GM23338 (cell line): Measurements from ENCODE around the gene DLG5. TPM values are rescaled to one million over a fixed set of nuclear protein-coding genes. Genes with fewer than 3 reads are reported as not detected.

ENCODE experiments used
- ATAC-seq: fragments of 200-7000 bp; cut with Tn5 transposase; 3 replicates; pipeline ENCODE4 v1.9.1; 2020
- DNase-seq: peaks from one replicate; pipeline ENCODE4 v3.0.0-alpha.2; 2015; ENCODE audit warnings: low spot score
- H2AFZ ChIP-seq: fragments of 200-600 bp; sonication (generic); 2 replicates; pipeline ENCODE4 v1.8.0; 2016; ENCODE audit warnings: antibody characterized with exemption, mild to moderate bottlenecking, moderate library complexity
- H3F3A ChIP-seq: fragments of 200-600 bp; sonication (generic); replicated peaks from 2 replicates; pipeline ENCODE4 v1.8.0; 2017; ENCODE audit warnings: antibody characterized with exemption, mixed run types, low read depth
- H3K27ac ChIP-seq: fragments of 200-600 bp; sonication (generic); 2 replicates; pipeline ENCODE4 v1.6.1; 2016; ENCODE audit warnings: low read depth
- H3K27me3 ChIP-seq: fragments of 200-600 bp; sonication (generic); 2 replicates; pipeline ENCODE4 v1.8.0; 2016; ENCODE audit warnings: mild to moderate bottlenecking, mixed run types, moderate library complexity; ENCODE audit not compliant: insufficient read depth
- H3K36me3 ChIP-seq: fragments of 200-600 bp; sonication (generic); 2 replicates; pipeline ENCODE4 v1.8.0; 2016; ENCODE audit warnings: mild to moderate bottlenecking; ENCODE audit not compliant: insufficient read depth
- H3K4me1 ChIP-seq: fragments of 200-600 bp; sonication (generic); 2 replicates; pipeline ENCODE4 v1.8.0; 2016; ENCODE audit warnings: mild to moderate bottlenecking, moderate library complexity; ENCODE audit not compliant: insufficient read depth
- H3K4me2 ChIP-seq: fragments of 200-600 bp; sonication (generic); 2 replicates; pipeline ENCODE4 v1.7.1; 2017; ENCODE audit warnings: mixed run types
- H3K4me3 ChIP-seq: fragments of 200-600 bp; sonication (generic); 2 replicates; pipeline ENCODE4 v1.6.1; 2016; ENCODE audit warnings: mixed run types
- H3K79me2 ChIP-seq: fragments of 200-600 bp; sonication (generic); replicated peaks from 2 replicates; pipeline ENCODE4 v1.8.0; 2017; ENCODE audit warnings: mild to moderate bottlenecking; ENCODE audit not compliant: insufficient read depth
- H3K9me2 ChIP-seq: fragments of 200-600 bp; sonication (generic); 2 replicates; pipeline ENCODE4 v1.8.0; 2017; ENCODE audit not compliant: insufficient read depth
- H4K20me1 ChIP-seq: fragments of 200-600 bp; sonication (generic); replicated peaks from 2 replicates; pipeline ENCODE4 v1.8.0; 2017; ENCODE audit warnings: mild to moderate bottlenecking; ENCODE audit not compliant: insufficient read depth
- H3K27ac Mint-ChIP-seq: 2 replicates; pipeline ENCODE4 v1.8.0; 2020; ENCODE audit warnings: inconsistent platforms, mild to moderate bottlenecking, moderate library complexity, mixed read lengths
- H3K27me3 Mint-ChIP-seq: 3 replicates; pipeline ENCODE4 v1.8.0; 2022; ENCODE audit warnings: low read depth, mild to moderate bottlenecking, moderate library complexity, mixed read lengths, inconsistent platforms; ENCODE audit not compliant: insufficient read depth, poor library complexity
- H3K36me3 Mint-ChIP-seq: 3 replicates; pipeline ENCODE4 v1.8.0; 2021; ENCODE audit warnings: low read depth, mild to moderate bottlenecking, inconsistent platforms, moderate library complexity, mixed read lengths
- H3K4me1 Mint-ChIP-seq: 3 replicates; pipeline ENCODE4 v1.8.0; 2020; ENCODE audit warnings: mild to moderate bottlenecking, inconsistent platforms, mixed read lengths
- H3K4me3 Mint-ChIP-seq: 3 replicates; pipeline ENCODE4 v1.8.0; 2021; ENCODE audit warnings: moderate library complexity, mild to moderate bottlenecking, inconsistent platforms, mixed read lengths
- H3K9me3 Mint-ChIP-seq: 3 replicates; pipeline ENCODE4 v1.8.0; 2020; ENCODE audit warnings: moderate library complexity, mild to moderate bottlenecking, inconsistent platforms, mixed read lengths
- CREB1 ChIP-seq: fragments of 250-450 bp; sonication (Bioruptor Pico); IDR thresholded peaks from 2 replicates; pipeline ENCODE4 v1.5.0; 2020; ENCODE audit warnings: low read depth, mild to moderate bottlenecking, moderate library complexity
- CTCF ChIP-seq, 2 experiments: fragments of 200-600 bp in 1 of 2; sonication (generic) in 1 of 2; conservative IDR thresholded peaks; 2 replicates each; pipeline versions ENCODE4 v1.5.1 to v1.6.1; 2016 to 2017; ENCODE audit warnings: antibody characterized with exemption in 2 of 2, low read depth in 2 of 2, mild to moderate bottlenecking in 2 of 2, moderate library complexity in 1 of 2
- ETS1 ChIP-seq: IDR thresholded peaks from 2 replicates; pipeline ENCODE4 v1.6.1; 2016; ENCODE audit warnings: antibody characterized with exemption
- EZH2 ChIP-seq: fragments of 200-600 bp; sonication (generic); IDR thresholded peaks from one replicate; pipeline ENCODE4 v1.8.0; 2017; ENCODE audit warnings: antibody characterized with exemption, mild to moderate bottlenecking, low read depth; ENCODE audit not compliant: unreplicated experiment
- EZH2phosphoT487 ChIP-seq: fragments of 200-600 bp; sonication (generic); IDR thresholded peaks from one replicate; pipeline ENCODE4 v1.8.1; 2018; ENCODE audit warnings: antibody characterized with exemption; ENCODE audit not compliant: unreplicated experiment
- JUNB ChIP-seq: IDR thresholded peaks from one replicate; pipeline ENCODE4 v1.6.1; 2016; ENCODE audit warnings: antibody characterized with exemption; ENCODE audit not compliant: unreplicated experiment
- NANOG ChIP-seq: IDR thresholded peaks from 2 replicates; pipeline ENCODE4 v1.6.1; 2016; ENCODE audit warnings: antibody characterized with exemption, borderline replicate concordance
- POLR2AphosphoS5 ChIP-seq: IDR thresholded peaks from 2 replicates; pipeline ENCODE4 v1.6.1; 2016; ENCODE audit warnings: antibody characterized with exemption, low read depth
- REST ChIP-seq: IDR thresholded peaks from one replicate; pipeline ENCODE4 v1.6.1; 2018; ENCODE audit warnings: antibody characterized with exemption; ENCODE audit not compliant: unreplicated experiment
- STAT1 ChIP-seq: IDR thresholded peaks from one replicate; pipeline ENCODE4 v1.6.1; 2016; ENCODE audit warnings: antibody characterized with exemption; ENCODE audit not compliant: unreplicated experiment
- ZNF114 ChIP-seq: fragments of 250-450 bp; sonication (Bioruptor Pico); IDR thresholded peaks from 2 replicates; pipeline ENCODE4 v1.5.0; 2020; ENCODE audit warnings: mild to moderate bottlenecking, moderate library complexity
- ZNF331 ChIP-seq: fragments of 250-450 bp; sonication (Bioruptor Pico); IDR thresholded peaks from 2 replicates; pipeline ENCODE4 v1.5.0; 2020; ENCODE audit warnings: low read depth, mild to moderate bottlenecking, moderate library complexity
- ZNF462 ChIP-seq: fragments of 250-450 bp; sonication (Bioruptor Pico); IDR thresholded peaks from 2 replicates; pipeline ENCODE4 v1.5.0; 2020; ENCODE audit warnings: mild to moderate bottlenecking, moderate library complexity
- polyA plus RNA-seq: library from polyadenylated mRNA; unstranded; fragments of >200 nt; fragmentation: Nextera tagmentation; extraction: Ambion mirVana; gene quantifications from 2 replicates; pipeline ENCODE4 v1.2.1, GENCODE V29; 2016
- total RNA-seq: library from RNA; depleted of rRNA; stranded (reverse); fragments of >200 nt; shearing (Covaris generic); gene quantifications from 2 replicates; pipeline ENCODE4 v1.2.3, GENCODE V29; 2014

Gene DLG5
- total and polyA plus RNA-seq, 2 experiments from 2014 or later: 7.4 to 66.6 TPM

- TF ChIP-seq ZNF331 (CRISPR knock-in tag) (no peak), REST (no peak), EZH2phosphoT487 (no peak), NANOG (no peak), ETS1 (no peak), CTCF (conservative IDR thresholded peaks at IDR 0.05; ENCODE audit: low read depth in 2 of 2) (no peak), POLR2AphosphoS5 (no peak), JUNB (no peak), STAT1 (no peak), CREB1 (CRISPR knock-in tag) (no peak), ZNF462 (no peak), EZH2 (no peak), ZNF114 (CRISPR knock-in tag) (no peak)
- no peaks in the 10 kb centered on the region for H4K20me1 ChIP-seq
- H3K9me2 ChIP-seq: no peaks in the 10 kb centered on the region
- Mint-ChIP-seq H3K4me1 (no peaks in the 10 kb centered on the region; the same call in 2 of the 3 replicates), H3K4me3 (no peak overlapping the region), H3K9me3 (peaks cover 13% of the 10 kb centered on the region), H3K27ac (no peak overlapping the region), H3K36me3 (peaks cover 53% of the 10 kb centered on the region), H3K27me3 (no peaks in the 10 kb centered on the region)
- H3F3A ChIP-seq: no peaks in the 10 kb centered on the region
- DNase-seq (no peak), ATAC-seq (no peak)
- no peak overlapping the region for H3K4me3 ChIP-seq
- no peak overlapping the region for H3K27ac ChIP-seq
- peaks cover 5% of the 10 kb centered on the region; the same call in 1 of the 2 replicates for H3K36me3 ChIP-seq
- no peaks in the 10 kb centered on the region for H3K4me1 ChIP-seq
- no peaks in the 10 kb centered on the region for H3K79me2 ChIP-seq
- no peak overlapping the region for H3K4me2 ChIP-seq
- no peaks in the 10 kb centered on the region for H3K27me3 ChIP-seq
- H2AFZ ChIP-seq: no peak overlapping the region
These were observed 144.9 kb downstream of the DLG5 start for GRCh38 chr10:77781451-77782327.
